Adrenal gland (tissue), 5 donors: ENCODE data around the gene GNPTG.

Source experiments
- CTCF ChIP-seq, 6 experiments: fragments of 450-650 bp in 4 of 6; fragments of 200-600 bp in 2 of 6; sonication (generic) in 1 of 6; IDR thresholded peaks; 1 replicate in 5 of 6; 2 replicates in 1 of 6; pipeline versions ENCODE4 v1.5.1 to v1.8.0; 2016 to 2021; ENCODE audit warnings: antibody characterized with exemption in 6 of 6, mild to moderate bottlenecking in 2 of 6, moderate library complexity in 1 of 6
- POLR2A ChIP-seq, 2 donors: fragments of 450-650 bp; IDR thresholded peaks; one replicate each; pipeline ENCODE4 v1.6.1; 2017; ENCODE audit warnings: antibody characterized with exemption in 2 of 2, mild to moderate bottlenecking in 2 of 2, moderate library complexity in 1 of 2
- donor health status: DM: no; HTN: no; CAD: no.

GRCh38 chr16:1351582-1352362 lies at the start of gene GNPTG, which contains the start of gene TSR3:
- TF ChIP-seq CTCF (IDR thresholded peaks at IDR 0.05) (no peak), POLR2A (IDR thresholded peaks at IDR 0.05) (peak; percentile 73 to 83)
